Hippocampal formation (tissue), 2 donors: Measurements from ENCODE around the gene CLIP1.
A peak's percentile ranks its signal among the peaks of the same experiment; 100 is the strongest.

Experiments used
- DNase-seq, 2 donors: peaks; one replicate each; lab custom pipeline; 2025; lab: John Stamatoyannopoulos, UW

Gene CLIP1

DNA sequence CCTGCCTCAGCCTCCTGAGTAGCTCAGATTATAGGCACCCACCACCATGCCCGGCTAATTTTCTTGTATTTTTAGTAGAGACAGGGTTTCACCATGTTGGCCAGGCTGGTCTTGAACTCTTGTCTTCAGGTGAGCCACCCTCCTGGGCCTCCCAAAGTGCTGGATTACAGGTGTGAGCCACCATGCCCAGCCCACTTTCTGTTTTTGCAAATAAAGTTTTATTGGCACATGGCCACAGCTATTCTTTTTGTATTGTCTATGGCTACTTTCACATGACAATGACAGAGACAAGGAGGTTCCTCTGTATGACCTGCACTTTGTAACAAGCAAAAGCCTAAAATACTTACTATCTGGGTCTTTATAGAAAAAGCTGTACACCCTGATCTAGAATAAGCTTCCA is 176.9 kb downstream of the CLIP1 start:
- no peak for DNase-seq

DNA sequence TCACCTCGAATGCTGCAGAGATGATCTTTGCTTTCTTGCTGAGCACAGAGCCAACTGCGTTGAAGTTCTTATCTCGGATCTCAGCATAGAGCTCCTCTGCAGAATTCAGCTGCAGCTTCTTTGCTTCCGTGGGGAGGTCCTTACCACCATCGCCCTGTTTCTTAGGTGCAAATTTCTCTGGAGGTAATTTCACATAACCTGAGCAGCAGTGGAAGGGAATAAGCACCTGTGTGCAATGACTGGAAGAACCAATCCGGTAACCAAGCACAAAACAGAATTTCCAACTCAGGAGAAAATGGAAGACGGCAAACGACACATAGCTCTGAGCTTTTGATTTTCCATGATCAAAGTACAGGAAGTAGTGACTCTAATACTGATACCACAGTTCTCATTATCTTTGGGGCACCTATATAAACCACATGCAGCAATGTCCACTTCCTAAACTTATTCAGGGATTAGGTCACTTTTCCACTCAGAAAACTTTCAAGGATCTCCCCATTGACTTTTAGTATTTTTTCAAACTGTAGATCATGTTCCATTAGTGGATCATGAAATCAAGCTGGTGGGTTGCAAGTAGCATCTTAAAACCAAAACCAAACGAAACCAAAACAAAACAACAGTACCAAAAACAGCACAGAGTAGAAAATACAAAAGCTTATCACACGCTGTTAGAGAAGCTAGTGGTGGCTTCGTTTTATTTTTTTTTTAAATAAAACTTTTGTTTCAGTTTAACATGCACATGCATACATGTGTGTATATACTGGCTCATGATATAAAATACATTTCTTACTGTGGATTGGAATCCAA is 177.7 kb downstream of the CLIP1 start:
- DNase-seq = no peak

DNA sequence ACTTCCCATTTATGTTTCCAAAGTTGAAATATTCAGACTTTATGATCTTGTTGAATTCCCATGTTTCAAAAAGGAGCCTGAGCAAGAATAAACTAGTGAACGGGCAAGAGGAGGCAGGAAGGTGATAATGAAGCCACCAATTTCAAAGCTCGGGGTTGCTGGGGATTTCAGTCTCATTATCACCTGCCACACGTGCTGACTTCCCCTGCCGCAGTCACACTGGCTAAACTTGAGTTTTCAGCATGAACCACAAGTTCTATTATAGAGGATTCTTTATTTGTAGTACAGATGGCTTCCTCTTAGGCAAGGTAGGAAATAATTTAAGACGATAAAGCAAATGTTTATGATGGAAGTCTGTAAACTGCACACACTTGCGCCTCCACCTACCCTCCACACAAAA is 178.5 kb downstream of the CLIP1 start:
- no peak for DNase-seq

DNA sequence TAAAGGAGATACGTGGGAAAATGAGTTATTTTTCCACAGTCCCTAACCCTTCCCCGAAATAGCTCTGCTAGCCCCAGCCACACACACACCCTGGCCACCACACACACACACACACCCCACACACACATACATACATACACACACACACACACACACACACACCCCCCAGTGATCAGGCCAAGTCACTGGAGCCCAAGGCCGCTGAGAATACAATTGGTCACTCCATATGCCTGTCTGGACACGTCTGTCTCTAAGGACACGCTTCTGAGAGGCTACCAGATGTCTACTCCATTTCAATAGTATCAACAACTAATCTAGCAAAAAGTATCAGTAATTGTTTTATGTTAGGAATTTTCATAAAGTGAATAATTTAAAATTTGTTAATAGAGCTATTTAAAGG is 183.6 kb downstream of the CLIP1 start:
- no peak for DNase-seq

DNA sequence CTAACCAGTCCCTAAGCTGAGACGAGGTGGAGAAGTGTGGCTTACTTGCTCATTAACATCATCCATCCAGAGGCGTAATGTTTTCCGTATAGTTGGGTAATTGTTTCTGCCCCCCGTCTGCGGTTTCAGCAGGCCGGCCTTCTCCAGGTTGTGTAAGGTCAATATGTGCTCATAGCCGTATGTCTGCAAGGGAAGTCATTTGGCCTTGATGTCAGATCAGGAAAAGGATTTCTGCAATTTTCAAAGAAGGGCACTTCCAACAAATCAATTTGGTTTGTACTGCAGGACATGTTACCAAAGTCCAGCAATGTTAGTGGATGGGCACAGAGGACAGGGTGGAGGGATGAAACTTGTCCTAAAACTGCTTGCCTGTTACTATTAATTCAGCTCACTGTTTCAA is 186.7 kb downstream of the CLIP1 start:
- no peak for DNase-seq

DNA sequence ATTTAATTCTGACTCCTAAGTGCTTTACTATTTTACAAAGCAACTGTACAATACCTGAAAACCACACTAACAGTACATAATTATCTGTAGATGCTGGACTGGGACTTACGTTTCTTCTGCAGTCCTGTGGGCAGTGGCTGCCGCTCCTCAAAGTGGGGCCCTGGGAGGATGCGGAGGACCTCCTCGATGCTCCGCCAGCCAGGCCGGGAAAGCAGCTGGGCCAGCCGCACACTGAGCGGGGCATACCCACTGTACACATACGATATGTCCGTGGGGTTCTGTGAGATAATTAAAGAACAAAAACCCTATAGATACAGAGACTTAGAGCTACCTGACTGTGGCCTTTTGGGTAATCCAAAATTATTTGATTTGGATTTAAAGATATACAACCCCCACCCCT is 189.8 kb downstream of the CLIP1 start:
- DNase-seq = no peak

- DNase-seq = no peak
These were observed 191.7 kb downstream of the CLIP1 start for GRCh38 chr12:122230798-122231197.

GRCh38 chr12:122228092-122228491 is 194.4 kb downstream of the CLIP1 start:
- DNase-seq = no peak

DNA sequence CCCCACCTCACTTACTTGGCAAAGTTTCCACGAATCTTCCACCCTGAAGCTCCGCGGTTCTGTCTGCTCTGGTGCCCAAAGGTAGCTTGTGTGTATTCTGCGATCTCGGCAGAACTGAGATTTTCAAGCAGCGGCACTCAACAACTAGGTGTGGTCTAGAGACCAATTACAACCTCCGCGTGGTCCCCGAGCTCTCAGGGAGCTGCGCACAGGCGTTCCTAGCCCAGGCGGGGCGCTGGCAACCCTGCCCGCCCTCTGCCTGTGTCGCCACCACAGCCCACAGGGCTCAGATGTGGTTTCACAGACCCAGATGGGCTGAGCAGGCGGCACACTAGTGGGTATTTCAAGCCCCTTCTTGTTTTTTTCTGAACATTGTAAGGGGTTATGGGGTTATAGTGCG is 195.1 kb downstream of the CLIP1 start:
- DNase-seq = no peak

GRCh38 chr12:122226366-122227125 is 195.9 kb downstream of the CLIP1 start:
- DNase-seq = no peak

DNA sequence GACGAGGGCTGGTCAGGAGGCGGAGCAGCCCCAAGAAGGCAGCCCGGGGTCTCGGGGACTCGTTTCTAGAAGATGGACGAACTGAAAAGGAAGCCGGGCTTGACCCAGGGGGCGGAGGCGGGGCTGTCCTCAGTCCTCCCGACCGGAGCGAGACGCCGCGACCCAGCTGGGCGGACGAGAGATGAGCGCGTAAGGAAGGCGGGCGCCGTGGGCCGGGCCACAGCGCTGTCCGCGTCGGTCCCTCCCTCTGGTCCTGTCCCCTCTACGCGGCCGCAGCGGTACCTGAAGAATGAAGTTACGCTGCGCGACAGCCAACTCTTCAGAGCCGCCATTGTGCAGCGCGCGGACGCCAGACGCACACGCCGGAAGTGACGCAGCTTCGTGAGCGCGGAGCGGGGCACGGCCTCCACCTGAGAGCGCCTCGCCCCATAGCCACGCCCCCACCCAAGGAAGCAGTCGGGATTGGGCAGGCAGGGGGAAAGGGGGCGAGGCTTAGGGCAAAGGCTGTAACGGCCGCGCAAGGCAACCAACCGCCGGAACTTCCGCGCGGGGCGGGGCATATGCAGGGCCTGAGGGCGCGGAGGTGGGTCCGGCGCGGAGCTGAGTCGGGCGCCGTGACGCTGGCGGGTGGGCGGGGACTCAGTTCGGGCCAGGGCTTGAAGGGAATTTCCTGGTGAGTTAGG is 196.6 kb downstream of the CLIP1 start, which contains the start of gene DIABLO:
Gene DIABLO, minus strand, starts transcription at position 370 of the 683 bp plus-strand sequence. Its CDS starts 38 bp downstream, at position 332.
- DNase-seq = peak; percentile 99 to 100
